ENCODE measurements around the gene BRD1.

DNA sequence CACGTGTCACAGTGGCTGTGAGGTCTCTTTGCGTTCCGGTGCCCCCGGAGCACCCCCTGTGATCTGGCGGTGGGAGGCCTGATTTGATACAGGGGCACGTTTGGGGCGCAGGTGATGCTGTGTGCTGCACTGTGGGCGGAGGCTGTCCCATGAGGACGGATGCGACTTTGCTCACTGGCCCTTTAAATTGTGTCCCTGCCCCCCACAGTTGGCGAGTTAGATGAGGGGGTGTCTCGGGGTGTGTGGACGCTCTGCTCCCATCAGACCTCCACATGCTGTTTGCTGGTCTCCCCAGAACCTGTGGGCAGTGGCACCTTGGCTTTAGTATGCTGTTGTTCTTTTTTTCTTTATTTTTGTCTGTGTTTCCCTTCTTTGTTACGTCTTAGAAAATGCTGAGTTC, 31.2 kb upstream of the BRD1 start:
- TF ChIP-seq, protein P1, sequence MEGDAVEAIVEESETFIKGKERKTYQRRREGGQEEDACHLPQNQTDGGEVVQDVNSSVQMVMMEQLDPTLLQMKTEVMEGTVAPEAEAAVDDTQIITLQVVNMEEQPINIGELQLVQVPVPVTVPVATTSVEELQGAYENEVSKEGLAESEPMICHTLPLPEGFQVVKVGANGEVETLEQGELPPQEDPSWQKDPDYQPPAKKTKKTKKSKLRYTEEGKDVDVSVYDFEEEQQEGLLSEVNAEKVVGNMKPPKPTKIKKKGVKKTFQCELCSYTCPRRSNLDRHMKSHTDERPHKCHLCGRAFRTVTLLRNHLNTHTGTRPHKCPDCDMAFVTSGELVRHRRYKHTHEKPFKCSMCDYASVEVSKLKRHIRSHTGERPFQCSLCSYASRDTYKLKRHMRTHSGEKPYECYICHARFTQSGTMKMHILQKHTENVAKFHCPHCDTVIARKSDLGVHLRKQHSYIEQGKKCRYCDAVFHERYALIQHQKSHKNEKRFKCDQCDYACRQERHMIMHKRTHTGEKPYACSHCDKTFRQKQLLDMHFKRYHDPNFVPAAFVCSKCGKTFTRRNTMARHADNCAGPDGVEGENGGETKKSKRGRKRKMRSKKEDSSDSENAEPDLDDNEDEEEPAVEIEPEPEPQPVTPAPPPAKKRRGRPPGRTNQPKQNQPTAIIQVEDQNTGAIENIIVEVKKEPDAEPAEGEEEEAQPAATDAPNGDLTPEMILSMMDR (IDR thresholded peaks at IDR 0.05): no peak
- TF ChIP-seq POLR2A (IDR thresholded peaks at IDR 0.05): no peak
